HepG2 (cell line): ENCODE measurements around the gene FECH. TPM values are rescaled to one million over a fixed set of nuclear protein-coding genes. Genes with fewer than 3 reads are reported as not detected.

ENCODE experiments used
- ATAC-seq: fragments of 200-7000 bp; cut with Tn5 transposase; 3 replicates; pipeline ENCODE4 v1.9.1; 2020; ENCODE audit warnings: mild to moderate bottlenecking, moderate library complexity
- BruUV-seq: library from RNA; stranded (reverse); fragments of 400-500 nt; replicated peaks from 2 replicates; lab custom pipeline; 2021; lab: Mats Ljungman, UMichigan
- CTCF ChIA-PET: fragments of 300-600 bp; formaldehyde crosslinking; extraction: SDS; loops from one replicate; lab custom pipeline; 2021; ENCODE audit warnings: low total read pairs, inconsistent platforms, low intra/inter-chr PET ratio; lab: Yijun Ruan, JAX
- POLR2A ChIA-PET: fragments of 350-600 bp; sonication (Branson Sonifier 250); formaldehyde crosslinking; loops from one replicate; lab custom pipeline; 2020; ENCODE audit warnings: antibody characterized with exemption, inconsistent platforms; lab: Yijun Ruan, JAX
- DNase-seq: peaks from one replicate; pipeline ENCODE4 v3.0.0-alpha.2; 2015; ENCODE audit warnings: low spot score
- FAIRE-seq: peaks from 3 replicates; lab custom pipeline; 2011; peaks lifted over from hg19 to GRCh38; lab: Jason Lieb, UNC
- H2AFZ ChIP-seq: one replicate; pipeline ENCODE4 v1.6.1; 2011; ENCODE audit warnings: low read length, inconsistent platforms
- H3K27ac ChIP-seq: fragments of 300-600 bp; 3 replicates; pipeline ENCODE4 v1.8.0; 2011; ENCODE audit warnings: mixed run types, mild to moderate bottlenecking, mixed read lengths, low read length, inconsistent platforms; ENCODE audit not compliant: insufficient read depth; ENCODE audit errors: extremely low read length
- H3K27me3 ChIP-seq, 2 experiments: fragments of 200-600 bp in 1 of 2; 2 replicates in 1 of 2; 3 replicates in 1 of 2; pipeline versions ENCODE4 v1.6.0 to v1.8.0; 2011; ENCODE audit warnings: low read length in 2 of 2, mild to moderate bottlenecking in 2 of 2, moderate library complexity in 2 of 2, inconsistent platforms in 1 of 2; ENCODE audit not compliant: insufficient read depth in 2 of 2, control insufficient read depth in 1 of 2
- H3K36me3 ChIP-seq, 2 experiments: fragments of 200-600 bp in 1 of 2; replicated peaks in 1 of 2; 2 replicates in 1 of 2; 3 replicates in 1 of 2; pipeline versions ENCODE4 v1.5.1 to v1.8.0; 2011; ENCODE audit warnings: low read length in 2 of 2, inconsistent platforms in 1 of 2; ENCODE audit not compliant: insufficient read depth in 2 of 2, control insufficient read depth in 1 of 2
- H3K4me1 ChIP-seq: 2 replicates; pipeline ENCODE4 v1.5.1; 2012; ENCODE audit warnings: low read length, inconsistent platforms; ENCODE audit not compliant: insufficient read depth
- H3K4me2 ChIP-seq: 2 replicates; pipeline ENCODE4 v1.6.0; 2011; ENCODE audit warnings: low read depth, low read length, inconsistent platforms
- H3K4me3 ChIP-seq, 3 experiments: fragments of 200-600 bp in 1 of 3; sonication (generic), shearing (Covaris generic) in 1 of 3; replicated peaks in 1 of 3; 2 replicates each; pipeline ENCODE4 v1.5.1; 2011 to 2016; ENCODE audit warnings: low read length in 3 of 3, inconsistent platforms in 2 of 3, low read depth in 2 of 3, mild to moderate bottlenecking in 2 of 3, control low read depth in 1 of 3, mixed read lengths in 1 of 3; ENCODE audit not compliant: insufficient read depth in 1 of 3
- H3K79me2 ChIP-seq: one replicate; pipeline ENCODE4 v1.6.1; 2011; ENCODE audit warnings: low read length, inconsistent platforms; ENCODE audit not compliant: insufficient read depth
- H3K9ac ChIP-seq: 2 replicates; pipeline ENCODE4 v1.6.0; 2011; ENCODE audit warnings: mild to moderate bottlenecking, low read depth, low read length, inconsistent platforms; ENCODE audit not compliant: insufficient read depth
- H3K9me3 ChIP-seq: 2 replicates; pipeline ENCODE4 v1.5.1; 2012; ENCODE audit warnings: mild to moderate bottlenecking, low read length
- H4K20me1 ChIP-seq: 2 replicates; pipeline ENCODE4 v1.6.0; 2011; ENCODE audit warnings: inconsistent platforms, mild to moderate bottlenecking, low read length, moderate library complexity; ENCODE audit not compliant: insufficient read depth
- GABPB1 ChIP-seq: IDR thresholded peaks from 2 replicates; pipeline ENCODE4 v1.6.1; 2016; ENCODE audit warnings: mild to moderate bottlenecking, missing genetic modification reagents, moderate library complexity, missing compliant biosample characterization
- GFI1 ChIP-seq: sonication (generic); formaldehyde crosslinking; IDR thresholded peaks from 2 replicates; pipeline ENCODE4 v1.5.0; 2020; ENCODE audit warnings: missing genetic modification reagents, mild to moderate bottlenecking, borderline replicate concordance
- HCFC1 ChIP-seq: fragments of 150-350 bp; IDR thresholded peaks from 2 replicates; pipeline ENCODE4 v1.6.1; 2014; ENCODE audit warnings: low read depth, low read length
- JDP2 ChIP-seq: sonication (generic); formaldehyde crosslinking; IDR thresholded peaks from 2 replicates; pipeline ENCODE4 v1.8.1; 2022; ENCODE audit warnings: missing genetic modification reagents, borderline replicate concordance
- KDM2A ChIP-seq: sonication (generic); formaldehyde crosslinking; IDR thresholded peaks from 2 replicates; pipeline ENCODE4 v1.4.0; 2020; ENCODE audit warnings: low read depth, missing genetic modification reagents, borderline replicate concordance
- MTF1 ChIP-seq: sonication (generic); formaldehyde crosslinking; IDR thresholded peaks from 2 replicates; pipeline ENCODE4 v1.5.0; 2020; ENCODE audit warnings: missing genetic modification reagents
- RBM22 ChIP-seq: fragments of 200-400 bp; formaldehyde crosslinking; optimal IDR thresholded peaks from 2 replicates; pipeline ENCODE3; 2017; ENCODE audit warnings: mild to moderate bottlenecking, low read length, moderate library complexity
- ZFP36 ChIP-seq: fragments of 150-350 bp; IDR thresholded peaks from 2 replicates; pipeline ENCODE4 v1.6.1; 2018; ENCODE audit warnings: borderline replicate concordance, low read length, low read depth; ENCODE audit not compliant: partially characterized antibody
- ZIK1 ChIP-seq: sonication (generic); formaldehyde crosslinking; IDR thresholded peaks from 2 replicates; pipeline ENCODE4 v1.5.0; 2020; ENCODE audit warnings: mild to moderate bottlenecking, low read depth, missing genetic modification reagents, borderline replicate concordance
- ZMAT3 ChIP-seq: sonication (generic); formaldehyde crosslinking; conservative IDR thresholded peaks from 2 replicates; pipeline ENCODE4 v1.7.0; 2021; ENCODE audit warnings: missing genetic modification reagents
- ZNF460 ChIP-seq: sonication (generic); formaldehyde crosslinking; IDR thresholded peaks from 2 replicates; pipeline ENCODE4 v1.5.1; 2020; ENCODE audit warnings: missing genetic modification reagents, mild to moderate bottlenecking, borderline replicate concordance
- ZNF547 ChIP-seq: sonication (generic); formaldehyde crosslinking; IDR thresholded peaks from 2 replicates; pipeline ENCODE4 v1.5.1; 2020; ENCODE audit warnings: mild to moderate bottlenecking, missing genetic modification reagents
- ZNF615 ChIP-seq: sonication (generic); formaldehyde crosslinking; IDR thresholded peaks from 2 replicates; pipeline ENCODE4 v1.5.0; 2020; ENCODE audit warnings: mild to moderate bottlenecking, missing genetic modification reagents, borderline replicate concordance
- ZNF644 ChIP-seq: IDR thresholded peaks from 2 replicates; pipeline ENCODE4 v1.6.1; 2016; ENCODE audit warnings: low read depth
- WGBS: methylation state at CpG from one replicate; pipeline ENCODE4 v1.1.6; 2017; ENCODE audit warnings: low lambda C conversion rate; 5-methylcytosine and 5-hydroxymethylcytosine counted together
- in situ Hi-C: cut with HindIII; loops from 2 replicates; pipeline ENCODE4 v1.10.0; 2017; ENCODE audit warnings: low pct_unique_long_range_greater_than_20kb; ENCODE audit not compliant: extremely low pct_ligation_motif_present
- intact Hi-C: fragments of 100-400 bp; cut with micrococcal nuclease; formaldehyde crosslinking; loops from one replicate; pipeline ENCODE4 v1.10.0; 2022; ENCODE audit not compliant: unreplicated experiment
- polyA plus RNA-seq, 8 experiments: library from polyadenylated mRNA; depleted of rRNA in 3 of 8; stranded (reverse) in 7 of 8; unstranded in 1 of 8; fragments of >200 nt; fragmentation: Illumina TruSeq in 4 of 8; extraction: Trizol in 4 of 8; gene quantifications; 2 replicates each; pipeline versions ENCODE4 v1.2.1 to v1.2.3, GENCODE V29; 2011 to 2016; ENCODE audit warnings: low read depth in 4 of 8, missing spikeins in 1 of 8, mixed read lengths in 1 of 8; ENCODE audit not compliant: insufficient read depth in 1 of 8
- total RNA-seq, 5 experiments: library from RNA; depleted of rRNA; stranded (reverse); fragments of >200 nt; fragmentation: Illumina TruSeq; extraction: Trizol; gene quantifications; 2 replicates each; pipeline ENCODE4 v1.2.3, GENCODE V29; 2016; ENCODE audit warnings: low read depth in 1 of 5
- TF ChIP-seq, protein P1 (sequence below): sonication (generic); formaldehyde crosslinking; IDR thresholded peaks from one replicate; pipeline ENCODE4 v1.5.1; 2020; ENCODE audit warnings: mild to moderate bottlenecking, missing genetic modification reagents; ENCODE audit errors: not compliant biosample characterization

Gene FECH
- total and polyA plus RNA-seq, 2 of the 13 experiments (the other 11 are each of a cell fraction or from before 2014, with no cell fraction given) = 14.7 to 21.9 TPM

DNA sequence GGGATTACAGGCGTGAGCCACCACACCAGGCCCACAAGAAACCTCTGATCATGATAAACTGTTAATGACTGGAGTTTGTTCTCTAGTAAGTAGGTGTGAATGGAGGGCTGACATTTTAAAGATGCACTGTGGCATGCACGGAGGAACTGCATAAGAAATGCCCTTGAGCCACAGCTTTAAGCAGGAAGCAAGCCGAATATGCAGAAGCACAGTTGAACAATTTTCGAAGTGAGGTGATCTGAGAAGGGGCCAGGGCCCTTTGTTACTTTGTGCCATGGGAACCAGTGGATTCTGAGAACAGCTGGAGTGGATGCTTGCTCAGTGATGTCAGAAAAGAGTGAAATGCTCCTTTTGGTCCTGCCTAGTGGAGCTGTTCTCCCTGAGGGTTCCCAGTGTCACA is 16.3 kb downstream of the FECH start:
- H3K36me3 ChIP-seq = peaks cover 6 to 47% of the 10 kb centered on the region in 2 experiments; a peak in 3 of 5 replicates
- in situ Hi-C loops (loop anchor here (25.0 kb wide), 1 partner anchor 783 kb away; no protein-coding TSS in a partner anchor), intact Hi-C loops (no loop called here)
- ATAC-seq = no peak
- no peak for DNase-seq
- H3K4me2 ChIP-seq = no peak overlapping the region
- no peaks in the 10 kb centered on the region for H3K27me3 ChIP-seq
- no peak overlapping the region for H3K4me3 ChIP-seq
- no peaks in the 10 kb centered on the region for H3K79me2 ChIP-seq
- H3K4me1 ChIP-seq = no peaks in the 10 kb centered on the region
- no TSS peak for BruUV-seq
- H3K9ac ChIP-seq = no peak overlapping the region
- 93% methylated on average over 4 of the region's 4 CpGs for WGBS
- CTCF ChIA-PET = no interaction called here
- H4K20me1 ChIP-seq = no peaks in the 10 kb centered on the region
- no peak for FAIRE-seq
- no peak overlapping the region for H3K27ac ChIP-seq
- POLR2A ChIA-PET = no interaction called here
- no peaks in the 10 kb centered on the region for H3K9me3 ChIP-seq
- no peak overlapping the region for H2AFZ ChIP-seq
- TF ChIP-seq ZNF460 (no peak), MTF1 (CRISPR knock-in tag) (no peak), ZIK1 (CRISPR knock-in tag) (no peak), ZMAT3 (CRISPR knock-in tag) (no peak), HCFC1 (no peak), GABPB1 (CRISPR knock-in tag) (no peak), ZFP36 (no peak), RBM22 (no peak), KDM2A (CRISPR knock-in tag) (no peak), ZNF644 (no peak), ZNF547 (no peak), ZNF615 (no peak), GFI1 (CRISPR knock-in tag) (no peak), JDP2 (no peak)
- TF ChIP-seq, protein P1, sequence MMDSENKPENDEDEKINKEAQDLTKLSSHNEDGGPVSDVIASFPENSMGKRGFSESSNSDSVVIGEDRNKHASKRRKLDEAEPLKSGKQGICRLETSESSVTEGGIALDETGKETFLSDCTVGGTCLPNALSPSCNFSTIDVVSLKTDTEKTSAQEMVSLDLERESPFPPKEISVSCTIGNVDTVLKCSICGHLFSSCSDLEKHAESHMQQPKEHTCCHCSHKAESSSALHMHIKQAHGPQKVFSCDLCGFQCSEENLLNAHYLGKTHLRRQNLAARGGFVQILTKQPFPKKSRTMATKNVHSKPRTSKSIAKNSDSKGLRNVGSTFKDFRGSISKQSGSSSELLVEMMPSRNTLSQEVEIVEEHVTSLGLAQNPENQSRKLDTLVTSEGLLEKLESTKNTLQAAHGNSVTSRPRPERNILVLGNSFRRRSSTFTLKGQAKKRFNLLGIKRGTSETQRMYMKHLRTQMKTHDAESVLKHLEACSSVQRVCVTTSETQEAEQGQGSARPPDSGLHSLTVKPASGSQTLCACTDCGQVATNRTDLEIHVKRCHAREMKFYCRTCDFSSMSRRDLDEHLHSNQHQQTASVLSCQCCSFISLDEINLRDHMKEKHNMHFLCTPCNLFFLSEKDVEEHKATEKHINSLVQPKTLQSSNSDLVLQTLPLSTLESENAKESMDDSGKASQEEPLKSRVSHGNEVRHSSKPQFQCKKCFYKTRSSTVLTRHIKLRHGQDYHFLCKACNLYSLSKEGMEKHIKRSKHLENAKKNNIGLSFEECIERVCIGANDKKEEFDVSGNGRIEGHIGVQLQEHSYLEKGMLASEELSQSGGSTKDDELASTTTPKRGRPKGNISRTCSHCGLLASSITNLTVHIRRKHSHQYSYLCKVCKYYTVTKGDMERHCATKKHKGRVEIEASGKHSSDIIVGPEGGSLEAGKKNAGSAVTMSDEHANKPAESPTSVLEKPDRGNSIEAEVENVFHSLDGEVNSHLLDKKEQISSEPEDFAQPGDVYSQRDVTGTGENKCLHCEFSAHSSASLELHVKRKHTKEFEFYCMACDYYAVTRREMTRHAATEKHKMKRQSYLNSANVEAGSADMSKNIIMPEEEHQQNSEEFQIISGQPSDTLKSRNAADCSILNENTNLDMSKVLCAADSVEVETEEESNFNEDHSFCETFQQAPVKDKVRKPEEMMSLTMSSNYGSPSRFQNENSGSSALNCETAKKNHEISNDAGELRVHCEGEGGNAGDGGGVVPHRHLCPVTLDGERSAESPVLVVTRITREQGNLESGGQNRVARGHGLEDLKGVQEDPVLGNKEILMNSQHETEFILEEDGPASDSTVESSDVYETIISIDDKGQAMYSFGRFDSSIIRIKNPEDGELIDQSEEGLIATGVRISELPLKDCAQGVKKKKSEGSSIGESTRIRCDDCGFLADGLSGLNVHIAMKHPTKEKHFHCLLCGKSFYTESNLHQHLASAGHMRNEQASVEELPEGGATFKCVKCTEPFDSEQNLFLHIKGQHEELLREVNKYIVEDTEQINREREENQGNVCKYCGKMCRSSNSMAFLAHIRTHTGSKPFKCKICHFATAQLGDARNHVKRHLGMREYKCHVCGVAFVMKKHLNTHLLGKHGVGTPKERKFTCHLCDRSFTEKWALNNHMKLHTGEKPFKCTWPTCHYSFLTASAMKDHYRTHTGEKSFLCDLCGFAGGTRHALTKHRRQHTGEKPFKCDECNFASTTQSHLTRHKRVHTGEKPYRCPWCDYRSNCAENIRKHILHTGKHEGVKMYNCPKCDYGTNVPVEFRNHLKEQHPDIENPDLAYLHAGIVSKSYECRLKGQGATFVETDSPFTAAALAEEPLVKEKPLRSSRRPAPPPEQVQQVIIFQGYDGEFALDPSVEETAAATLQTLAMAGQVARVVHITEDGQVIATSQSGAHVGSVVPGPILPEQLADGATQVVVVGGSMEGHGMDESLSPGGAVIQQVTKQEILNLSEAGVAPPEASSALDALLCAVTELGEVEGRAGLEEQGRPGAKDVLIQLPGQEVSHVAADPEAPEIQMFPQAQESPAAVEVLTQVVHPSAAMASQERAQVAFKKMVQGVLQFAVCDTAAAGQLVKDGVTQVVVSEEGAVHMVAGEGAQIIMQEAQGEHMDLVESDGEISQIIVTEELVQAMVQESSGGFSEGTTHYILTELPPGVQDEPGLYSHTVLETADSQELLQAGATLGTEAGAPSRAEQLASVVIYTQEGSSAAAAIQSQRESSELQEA (CRISPR knock-in tag) = no peak
